Left ventricle myocardium inferior (tissue), 1 donor: ENCODE data around the gene SH3YL1. TPM values are rescaled to one million over a fixed set of nuclear protein-coding genes. Genes with fewer than 3 reads are reported as not detected.

Source experiments
- DNase-seq: peaks from one replicate; pipeline ENCODE4 v3.0.0-alpha.2; 2020
- H3K27ac ChIP-seq: fragments of 200-600 bp; replicated peaks from 2 replicates; pipeline ENCODE4 v1.8.0; 2021
- H3K27me3 ChIP-seq: fragments of 200-600 bp; 2 replicates; pipeline ENCODE4 v1.8.0; 2021; ENCODE audit warnings: low read depth
- H3K36me3 ChIP-seq: fragments of 200-600 bp; 2 replicates; pipeline ENCODE4 v1.8.0; 2021
- H3K4me1 ChIP-seq: fragments of 200-600 bp; 2 replicates; pipeline ENCODE4 v1.8.0; 2021
- H3K4me3 ChIP-seq: fragments of 200-600 bp; 2 replicates; pipeline ENCODE4 v1.8.0; 2021; ENCODE audit warnings: mild to moderate bottlenecking, moderate library complexity
- H3K9me3 ChIP-seq: fragments of 200-600 bp; replicated peaks from 2 replicates; pipeline ENCODE4 v1.8.0; 2021
- intact Hi-C: fragments of 100-400 bp; cut with micrococcal nuclease; formaldehyde crosslinking; loops from one replicate; pipeline ENCODE4 v1.11.0; 2022
- total RNA-seq: library from RNA; stranded (reverse); fragmentation: NEBNext Ultra II Directional; extraction: Animal tissue kit (Norgen Biotek cat#: 25700); gene quantifications from one replicate; pipeline ENCODE4 v1.2.1, GENCODE V29; 2021
- TF ChIP-seq, protein P1 (sequence below): fragments of 200-600 bp; IDR thresholded peaks from 2 replicates; pipeline ENCODE4 v1.8.0; 2021; ENCODE audit warnings: antibody characterized with exemption, mild to moderate bottlenecking, borderline replicate concordance
- donor health status: DM: no; HTN: yes; CAD: no; lungs with severe emphysema.

The SH3YL1 gene
- total RNA-seq, 1 donor from 2014 or later: 9.8 TPM

DNA sequence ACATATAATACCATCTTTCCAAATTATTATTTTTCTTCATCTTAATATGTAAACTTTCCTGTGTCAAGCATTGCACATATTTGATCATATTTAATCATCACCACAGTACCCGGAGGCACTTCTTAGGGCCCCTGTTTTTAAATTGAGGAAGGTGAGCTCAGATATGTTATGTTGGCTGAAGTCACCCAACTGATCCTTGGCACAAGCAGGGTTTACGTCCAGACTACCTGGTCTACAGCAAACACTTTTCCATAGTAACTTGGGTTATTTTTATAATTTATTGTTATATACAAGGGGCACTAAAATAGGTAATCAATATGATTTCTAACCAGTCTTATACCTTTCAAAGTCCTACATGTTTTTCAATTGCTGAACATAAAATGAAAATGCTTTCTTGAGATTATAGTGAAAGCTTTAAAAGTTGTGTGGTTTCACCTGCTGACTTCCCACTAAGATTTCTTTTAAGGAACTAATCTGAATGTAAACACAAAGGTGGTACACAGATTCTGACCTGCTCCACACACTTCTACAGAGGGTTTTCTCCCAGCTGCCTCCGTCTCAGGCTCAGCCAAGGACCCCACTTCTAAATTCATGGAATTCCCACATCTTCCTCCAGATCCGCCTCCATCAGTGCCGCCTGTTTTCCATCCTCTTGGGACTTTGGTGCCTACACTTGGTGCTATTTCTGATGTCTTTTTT lies 52.2 kb downstream of the SH3YL1 start:
- no peak for DNase-seq
- Histone ChIP-seq H3K4me3 (no peak overlapping the region), H3K9me3 (peaks cover 13% of the 10 kb centered on the region), H3K27ac (no peak overlapping the region), H3K27me3 (peaks cover 49% of the 10 kb centered on the region), H3K36me3 (no peaks in the 10 kb centered on the region), H3K4me1 (no peaks in the 10 kb centered on the region)
- TF ChIP-seq, protein P1, sequence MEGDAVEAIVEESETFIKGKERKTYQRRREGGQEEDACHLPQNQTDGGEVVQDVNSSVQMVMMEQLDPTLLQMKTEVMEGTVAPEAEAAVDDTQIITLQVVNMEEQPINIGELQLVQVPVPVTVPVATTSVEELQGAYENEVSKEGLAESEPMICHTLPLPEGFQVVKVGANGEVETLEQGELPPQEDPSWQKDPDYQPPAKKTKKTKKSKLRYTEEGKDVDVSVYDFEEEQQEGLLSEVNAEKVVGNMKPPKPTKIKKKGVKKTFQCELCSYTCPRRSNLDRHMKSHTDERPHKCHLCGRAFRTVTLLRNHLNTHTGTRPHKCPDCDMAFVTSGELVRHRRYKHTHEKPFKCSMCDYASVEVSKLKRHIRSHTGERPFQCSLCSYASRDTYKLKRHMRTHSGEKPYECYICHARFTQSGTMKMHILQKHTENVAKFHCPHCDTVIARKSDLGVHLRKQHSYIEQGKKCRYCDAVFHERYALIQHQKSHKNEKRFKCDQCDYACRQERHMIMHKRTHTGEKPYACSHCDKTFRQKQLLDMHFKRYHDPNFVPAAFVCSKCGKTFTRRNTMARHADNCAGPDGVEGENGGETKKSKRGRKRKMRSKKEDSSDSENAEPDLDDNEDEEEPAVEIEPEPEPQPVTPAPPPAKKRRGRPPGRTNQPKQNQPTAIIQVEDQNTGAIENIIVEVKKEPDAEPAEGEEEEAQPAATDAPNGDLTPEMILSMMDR: no peak
- intact Hi-C loops: no loop called here

DNA sequence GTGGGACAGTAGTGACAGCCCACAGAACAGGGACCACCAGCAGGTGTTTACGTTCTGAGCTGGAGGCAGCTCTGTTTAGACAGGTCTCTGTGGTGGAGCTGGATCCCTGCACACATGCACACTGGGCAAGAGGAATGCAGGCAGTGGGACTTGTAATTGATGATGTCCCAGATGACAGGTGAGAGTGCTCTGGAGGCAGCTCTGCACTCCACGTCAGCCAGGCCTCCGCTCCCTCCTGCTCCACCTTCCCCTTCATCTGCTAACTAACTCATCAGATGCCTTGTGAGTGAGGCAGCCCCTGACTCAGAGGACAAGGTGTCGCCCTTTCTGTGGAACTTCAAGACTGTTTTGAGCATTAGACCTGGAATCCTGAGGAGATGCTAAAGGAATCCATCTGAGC lies 53.2 kb downstream of the SH3YL1 start:
- Histone ChIP-seq H3K4me1 (no peaks in the 10 kb centered on the region), H3K27ac (no peak overlapping the region), H3K27me3 (peaks cover 49% of the 10 kb centered on the region), H3K4me3 (no peak overlapping the region), H3K36me3 (no peaks in the 10 kb centered on the region), H3K9me3 (peaks cover 13% of the 10 kb centered on the region)
- no peak for DNase-seq
- intact Hi-C loops: no loop called here
- TF ChIP-seq, protein P1: no peak

DNA sequence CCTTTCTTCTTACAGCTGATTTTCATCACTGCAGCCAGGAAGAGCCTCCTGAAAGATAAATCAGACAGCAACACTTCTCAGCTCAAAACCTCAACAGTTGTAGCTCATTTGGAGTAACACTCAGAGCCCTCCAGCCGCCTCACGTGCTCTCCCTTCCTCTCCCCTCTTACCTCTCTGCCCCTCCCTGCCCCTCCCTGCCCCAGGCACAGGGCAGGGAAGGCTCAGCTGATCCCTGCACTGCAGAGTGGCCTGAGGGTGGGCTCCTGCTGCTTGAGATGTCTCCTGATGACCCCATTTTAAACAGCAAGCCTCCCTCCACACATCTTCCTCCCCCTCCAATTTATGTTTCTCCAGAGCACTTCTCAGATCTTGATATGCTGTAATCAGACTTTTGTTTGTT lies 54.4 kb downstream of the SH3YL1 start:
- Histone ChIP-seq H3K36me3 (no peaks in the 10 kb centered on the region), H3K4me3 (no peak overlapping the region), H3K27ac (no peak overlapping the region), H3K9me3 (peaks cover 13% of the 10 kb centered on the region), H3K27me3 (peaks cover 49% of the 10 kb centered on the region), H3K4me1 (no peaks in the 10 kb centered on the region)
- intact Hi-C loops: no loop called here
- no peak for DNase-seq
- TF ChIP-seq, protein P1: no peak

DNA sequence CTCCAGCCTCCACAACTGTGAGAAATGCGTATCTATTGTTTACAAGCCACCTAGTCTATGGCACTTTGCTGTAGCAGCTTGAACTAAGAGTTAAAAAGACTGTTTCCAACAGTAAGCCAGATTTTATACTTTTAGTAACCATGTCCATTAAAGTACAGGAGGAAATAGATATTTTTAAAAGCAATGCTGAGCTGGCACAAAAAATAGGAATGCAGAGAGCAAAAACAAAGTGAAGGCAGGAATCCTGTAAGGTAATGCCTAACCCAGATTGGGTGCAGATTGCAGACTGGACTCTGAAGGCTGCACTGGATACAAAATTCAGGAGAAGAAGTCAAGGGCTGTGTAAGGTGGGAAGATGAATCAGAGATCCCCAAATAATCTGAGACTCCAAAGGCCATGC lies 55.5 kb downstream of the SH3YL1 start:
- TF ChIP-seq, protein P1: no peak
- Histone ChIP-seq H3K36me3 (no peaks in the 10 kb centered on the region), H3K27ac (no peak overlapping the region), H3K27me3 (peaks cover 58% of the 10 kb centered on the region), H3K9me3 (peaks cover 13% of the 10 kb centered on the region), H3K4me1 (no peaks in the 10 kb centered on the region), H3K4me3 (no peak overlapping the region)
- intact Hi-C loops: no loop called here
- no peak for DNase-seq

DNA sequence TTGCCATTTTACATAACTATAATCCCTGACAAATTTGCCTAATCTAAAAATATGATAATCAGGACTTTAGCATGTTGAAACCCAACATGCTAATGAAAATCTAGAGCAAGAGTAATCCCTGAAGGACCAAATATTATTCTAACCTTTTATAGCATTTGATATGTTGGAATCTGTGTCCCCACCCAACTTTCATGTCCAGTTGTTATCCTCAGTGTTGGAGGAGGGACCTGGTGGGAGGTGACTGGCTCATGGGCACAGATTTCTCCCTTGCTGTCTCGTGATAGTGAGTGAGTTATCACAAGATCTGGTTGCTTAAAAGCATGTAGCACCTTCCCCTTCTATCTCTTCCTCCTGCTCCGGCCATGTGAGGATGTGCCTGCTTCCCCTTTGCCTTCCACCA lies 59.8 kb downstream of the SH3YL1 start:
- Histone ChIP-seq H3K36me3 (no peaks in the 10 kb centered on the region), H3K4me3 (no peak overlapping the region), H3K9me3 (no peaks in the 10 kb centered on the region), H3K4me1 (no peaks in the 10 kb centered on the region), H3K27ac (no peak overlapping the region), H3K27me3 (peaks cover 38% of the 10 kb centered on the region)
- intact Hi-C loops: no loop called here
- TF ChIP-seq, protein P1: no peak
- DNase-seq: no peak
